ENCODE measurements around the gene ARFGAP1. TPM values are rescaled to one million over a fixed set of nuclear protein-coding genes. Genes with fewer than 3 reads are reported as not detected.

The ARFGAP1 gene
- polyA plus RNA-seq, 1 experiment = 76.5 TPM

- no peak overlapping the region for H3K4me3 ChIP-seq (ENCODE audit: low read depth, low read length)
- ChIA-PET CTCF (no interaction called here), POLR2A (no interaction called here)
- no peaks in the 10 kb centered on the region for H3K27me3 ChIP-seq (ENCODE audit: control insufficient read depth, insufficient read depth, low read length)
- no peak for DNase-seq (ENCODE audit: low read depth)
- no peak for TF ChIP-seq CTCF (IDR thresholded peaks at IDR 0.05; ENCODE audit: insufficient read depth, low read depth, low read length)
- no peaks in the 10 kb centered on the region for H3K36me3 ChIP-seq (ENCODE audit: control insufficient read depth, insufficient read depth, low read length)
Measured at GRCh38 chr20:63328718-63329275, 56.2 kb downstream of the ARFGAP1 start.

- POLR2A ChIA-PET = no interaction called here
- DNase-seq (ENCODE audit: low read depth) = no peak
- Histone ChIP-seq H3K27me3 (ENCODE audit: control insufficient read depth, insufficient read depth, low read length) (no peaks in the 10 kb centered on the region), H3K36me3 (ENCODE audit: control insufficient read depth, insufficient read depth, low read length) (no peaks in the 10 kb centered on the region), H3K4me3 (ENCODE audit: low read depth, low read length) (no peak overlapping the region)
- CTCF ChIA-PET = interaction anchor here (3.8 kb wide), 1 partner anchor 19 kb away, joined by 15 read pairs; no protein-coding TSS in a partner anchor
- TF ChIP-seq CTCF (IDR thresholded peaks at IDR 0.05; ENCODE audit: insufficient read depth, low read depth, low read length) = no peak
Measured at GRCh38 chr20:63329331-63330083, 56.9 kb downstream of the ARFGAP1 start.

- ChIA-PET CTCF (interaction anchor here (3.8 kb wide), 1 partner anchor 20 kb away, joined by 15 read pairs; no protein-coding TSS in a partner anchor), POLR2A (no interaction called here)
- Histone ChIP-seq H3K4me3 (ENCODE audit: low read depth, low read length) (no peak overlapping the region), H3K36me3 (ENCODE audit: control insufficient read depth, insufficient read depth, low read length) (no peaks in the 10 kb centered on the region), H3K27me3 (ENCODE audit: control insufficient read depth, insufficient read depth, low read length) (no peaks in the 10 kb centered on the region)
- no peak for DNase-seq (ENCODE audit: low read depth)
- no peak for TF ChIP-seq CTCF (IDR thresholded peaks at IDR 0.05; ENCODE audit: insufficient read depth, low read depth, low read length)
Measured at GRCh38 chr20:63330084-63330760, 57.6 kb downstream of the ARFGAP1 start.

- no peak for TF ChIP-seq CTCF (IDR thresholded peaks at IDR 0.05; ENCODE audit: insufficient read depth, low read depth, low read length)
- H3K27me3 ChIP-seq (ENCODE audit: control insufficient read depth, insufficient read depth, low read length) = no peaks in the 10 kb centered on the region; the same call in 1 of the 2 replicates
- CTCF ChIA-PET = interaction anchor here (0.9 to 3.8 kb wide), 2 partner anchors 21 to 91 kb away, joined by 3 to 15 read pairs; no protein-coding TSS in a partner anchor
Measured at GRCh38 chr20:63330940-63331339, 58.3 kb downstream of the ARFGAP1 start.

More at GRCh38 chr20:63330940-63331339, 58.3 kb downstream of the ARFGAP1 start:
- POLR2A ChIA-PET = no interaction called here
- no peak for DNase-seq (ENCODE audit: low read depth)
- no peaks in the 10 kb centered on the region for H3K36me3 ChIP-seq (ENCODE audit: control insufficient read depth, insufficient read depth, low read length)
- H3K4me3 ChIP-seq (ENCODE audit: low read depth, low read length) = no peak overlapping the region

Data from BJ (cell line).